ENCODE results near the gene HLA-DMB.

The HLA-DMB gene

GRCh38 chr6:32953775-32954174, 12.9 kb upstream of the HLA-DMB start:
- TF ChIP-seq ZNF565 (CRISPR knock-in tag; conservative IDR thresholded peaks at IDR 0.05; ENCODE audit: low read depth), result no peak
- no peak for TF ChIP-seq PPARA (CRISPR knock-in tag; IDR thresholded peaks at IDR 0.05; ENCODE audit: borderline replicate concordance)
- no peak for TF ChIP-seq TOX (CRISPR knock-in tag; IDR thresholded peaks at IDR 0.05; ENCODE audit: borderline replicate concordance)
- TF ChIP-seq ZFP30 (CRISPR knock-in tag; IDR thresholded peaks at IDR 0.05), result no peak
- no peak for TF ChIP-seq PATZ1 (CRISPR knock-in tag; IDR thresholded peaks at IDR 0.05; ENCODE audit: borderline replicate concordance)
- TF ChIP-seq ESRRG (CRISPR knock-in tag; IDR thresholded peaks at IDR 0.05), result no peak
- no peak for TF ChIP-seq ZNF70 (CRISPR knock-in tag; IDR thresholded peaks at IDR 0.05)
- TF ChIP-seq ARNTL (CRISPR knock-in tag; IDR thresholded peaks at IDR 0.05; ENCODE audit: borderline replicate concordance, low read depth), result no peak
- no peak for TF ChIP-seq SNAI2 (CRISPR knock-in tag; IDR thresholded peaks at IDR 0.05)
- TF ChIP-seq TSHZ2 (CRISPR knock-in tag; IDR thresholded peaks at IDR 0.05), result no peak
- no peak for TF ChIP-seq BACH2 (CRISPR knock-in tag; IDR thresholded peaks at IDR 0.05; ENCODE audit: borderline replicate concordance)
- no peak for TF ChIP-seq POU6F1 (CRISPR knock-in tag; IDR thresholded peaks at IDR 0.05; ENCODE audit: borderline replicate concordance, low read depth)
- no peak for TF ChIP-seq ZC3H10 (CRISPR knock-in tag; IDR thresholded peaks at IDR 0.05)
- TF ChIP-seq TCF4 (CRISPR knock-in tag; IDR thresholded peaks at IDR 0.05; ENCODE audit: borderline replicate concordance), result no peak
- TF ChIP-seq CSRNP3 (CRISPR knock-in tag; IDR thresholded peaks at IDR 0.05), result no peak
- TF ChIP-seq ZFP3 (CRISPR knock-in tag; IDR thresholded peaks at IDR 0.05), result no peak
- no peak for TF ChIP-seq CSDC2 (CRISPR knock-in tag; IDR thresholded peaks at IDR 0.05)
- TF ChIP-seq OSR1 (CRISPR knock-in tag; IDR thresholded peaks at IDR 0.05), result no peak
- TF ChIP-seq GLIS3 (CRISPR knock-in tag; IDR thresholded peaks at IDR 0.05), result no peak
- ATAC-seq, result no peak

GRCh38 chr6:32952817-32953739, 12.2 kb upstream of the HLA-DMB start, which contains the start of gene HLA-DMA:
Gene HLA-DMA, minus strand, starts transcription at chr6:32953097. Its CDS starts 61 bp downstream, at chr6:32953036.
- peak; percentile 99 for ATAC-seq
- TF ChIP-seq ZNF70 (CRISPR knock-in tag; IDR thresholded peaks at IDR 0.05), result no peak
- TF ChIP-seq ZFP3 (CRISPR knock-in tag; IDR thresholded peaks at IDR 0.05), result no peak

- no peak for ATAC-seq
- TF ChIP-seq POU6F1 (CRISPR knock-in tag; IDR thresholded peaks at IDR 0.05; ENCODE audit: borderline replicate concordance, low read depth) (no peak), OSR1 (CRISPR knock-in tag; IDR thresholded peaks at IDR 0.05) (no peak), CSDC2 (CRISPR knock-in tag; IDR thresholded peaks at IDR 0.05) (no peak), ARNTL (CRISPR knock-in tag; IDR thresholded peaks at IDR 0.05; ENCODE audit: borderline replicate concordance, low read depth) (no peak), ESRRG (CRISPR knock-in tag; IDR thresholded peaks at IDR 0.05) (no peak), ZC3H10 (CRISPR knock-in tag; IDR thresholded peaks at IDR 0.05) (no peak), ZNF70 (CRISPR knock-in tag; IDR thresholded peaks at IDR 0.05) (no peak), ZFP3 (CRISPR knock-in tag; IDR thresholded peaks at IDR 0.05) (no peak), ZNF8 (CRISPR knock-in tag; IDR thresholded peaks at IDR 0.05) (no peak), ZFP30 (CRISPR knock-in tag; IDR thresholded peaks at IDR 0.05) (no peak), GLIS3 (CRISPR knock-in tag; IDR thresholded peaks at IDR 0.05) (no peak), ISL1 (CRISPR knock-in tag; IDR thresholded peaks at IDR 0.05) (no peak), TSHZ2 (CRISPR knock-in tag; IDR thresholded peaks at IDR 0.05) (no peak)
Observed at GRCh38 chr6:32950449-32950848, 9.6 kb upstream of the HLA-DMB start.

Data from SK-N-SH treated with all-trans-retinoic acid at 6 μM for 48 hours (cell line).